HG03064 (cell line): ENCODE results near the gene ZNF625.

Experiments used
- ATAC-seq: cut with Tn5 transposase; IDR thresholded peaks from one replicate; pipeline ENCODE4 v1.9.1; 2021; ENCODE audit warnings: low read depth; ENCODE audit not compliant: unreplicated experiment

Gene ZNF625

GRCh38 chr19:12156223-12157058 lies at the start of gene ZNF625:
Gene ZNF625 (minus strand): TSS chr19:12156734. CDS start chr19:12156558, 176 bp downstream.
- peak; percentile 78 for ATAC-seq

- ATAC-seq: no peak
Observed at GRCh38 chr19:12205296-12205695, 48.8 kb upstream of the ZNF625 start.

DNA sequence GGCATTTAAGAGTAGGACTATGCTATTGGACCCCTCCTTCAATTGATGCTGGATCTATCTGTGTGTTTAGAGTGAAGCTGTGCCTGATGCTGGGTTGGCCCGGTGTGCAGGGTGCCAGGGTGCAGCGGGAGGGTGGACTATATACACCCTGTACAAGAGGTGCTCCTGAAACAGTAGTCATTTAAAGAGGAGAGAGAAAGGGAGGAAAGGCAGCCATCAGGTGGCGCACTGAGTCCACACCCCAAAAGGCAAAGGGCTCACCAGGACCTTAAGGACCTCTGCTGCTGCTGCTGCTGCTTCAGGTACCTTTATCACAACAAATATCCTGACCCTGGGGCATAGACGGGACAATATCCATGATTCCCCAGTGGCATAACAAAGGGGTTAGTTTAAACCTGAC lies 45.7 kb upstream of the ZNF625 start:
- no peak for ATAC-seq

DNA sequence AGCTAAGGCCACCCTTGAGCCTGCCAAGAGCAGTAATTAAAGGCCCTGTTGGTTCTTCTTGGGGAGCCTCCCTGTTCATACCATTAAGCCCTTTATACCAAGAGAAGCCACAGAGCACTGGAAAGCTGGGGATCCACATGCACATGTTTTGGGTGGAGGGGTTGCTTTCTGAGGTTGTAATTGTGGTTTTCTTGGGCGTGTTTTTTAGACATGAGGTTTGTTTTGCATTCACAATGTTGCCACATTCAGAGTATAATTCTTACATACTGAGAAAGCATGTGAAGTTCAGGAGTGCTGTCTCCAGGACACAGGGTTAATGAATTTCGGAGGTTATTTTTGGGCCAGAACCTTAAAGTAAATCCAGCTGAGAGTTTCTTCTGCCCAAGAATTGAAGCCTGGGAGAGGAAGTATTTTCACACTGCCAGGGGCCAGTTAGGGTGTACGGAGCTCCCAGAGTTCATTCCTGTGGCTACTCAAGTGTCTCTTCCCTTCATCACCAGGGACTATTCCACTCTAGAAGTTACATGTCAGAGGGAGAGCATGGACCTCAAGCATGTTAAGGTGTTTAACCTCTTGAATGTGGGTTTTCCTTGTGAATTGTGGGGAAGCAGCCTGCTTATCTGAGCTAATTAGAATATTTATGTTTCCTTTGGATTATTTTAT lies 43.4 kb upstream of the ZNF625 start:
- no peak for ATAC-seq

DNA sequence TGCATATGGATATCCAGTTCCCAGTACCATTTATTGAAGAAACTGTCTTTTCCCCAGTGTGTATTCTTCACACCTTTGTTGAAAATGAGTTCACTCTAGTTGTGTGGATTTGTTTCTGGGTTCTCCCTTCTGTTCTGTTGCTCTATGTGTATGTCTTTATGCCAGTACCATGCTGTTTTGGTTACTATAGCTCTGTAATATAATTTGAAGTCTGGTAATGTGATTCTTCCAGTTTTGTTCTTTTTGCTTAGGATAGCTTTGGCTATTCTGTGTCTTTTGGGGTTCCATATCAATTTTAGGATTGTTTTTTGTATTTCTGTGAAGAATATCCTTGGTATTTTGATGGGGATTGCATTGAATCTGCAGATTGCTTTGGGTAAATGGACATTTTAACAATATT lies 41.6 kb upstream of the ZNF625 start:
- no peak for ATAC-seq

- no peak for ATAC-seq
Observed at GRCh38 chr19:12194827-12195731, 38.5 kb upstream of the ZNF625 start.

- ATAC-seq: no peak
Observed at GRCh38 chr19:12187625-12188024, 31.1 kb upstream of the ZNF625 start.

DNA sequence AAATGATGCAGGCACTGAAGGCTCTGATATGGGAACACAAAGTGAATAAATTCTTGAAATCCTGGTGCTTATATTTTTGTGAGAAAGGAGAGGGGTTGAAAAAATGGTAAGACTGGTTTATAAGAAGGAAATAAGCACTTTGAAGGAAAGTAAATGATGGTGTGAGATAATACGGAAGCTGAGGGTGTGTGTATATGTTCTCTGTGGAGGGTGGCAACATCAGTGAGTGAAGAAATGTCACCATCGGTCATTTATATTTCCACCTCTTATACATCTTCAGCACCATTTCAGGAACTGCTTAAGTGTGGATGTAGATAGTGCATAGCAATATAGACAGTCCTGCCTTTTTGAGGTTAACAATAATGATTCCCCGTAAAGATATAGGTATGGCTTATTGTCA lies 23.8 kb upstream of the ZNF625 start:
- no peak for ATAC-seq

DNA sequence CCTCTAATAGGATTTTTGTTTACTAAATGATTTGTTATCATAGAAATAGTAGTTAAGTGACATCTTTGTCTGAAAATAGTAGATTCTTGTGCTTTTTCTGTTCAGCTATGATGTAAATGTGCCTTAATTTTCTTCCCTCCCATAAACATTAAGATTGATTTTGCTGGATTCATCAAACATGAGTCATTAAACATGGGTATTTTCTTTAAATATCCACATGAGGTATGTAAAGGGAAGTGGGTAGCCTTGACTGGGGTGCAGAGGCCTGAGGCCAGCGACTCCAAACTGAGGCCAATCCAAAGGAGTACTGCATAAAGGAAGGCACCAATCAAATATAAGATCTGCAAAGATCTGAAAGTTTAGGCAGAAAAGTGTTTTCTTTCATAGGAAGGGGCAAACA lies 10.1 kb upstream of the ZNF625 start:
- no peak for ATAC-seq

GRCh38 chr19:12163826-12164225 lies 7.3 kb upstream of the ZNF625 start:
- no peak for ATAC-seq

- ATAC-seq: peak; percentile 73
Observed at GRCh38 chr19:12162882-12163806, 6.6 kb upstream of the ZNF625 start, which contains the start of gene ZNF136. Gene ZNF136 (plus strand): TSS chr19:12163096. CDS start chr19:12163204, 108 bp downstream.

- ATAC-seq: no peak
Observed at GRCh38 chr19:12162513-12162881, 6.0 kb upstream of the ZNF625 start.

- no peak for ATAC-seq
Observed at GRCh38 chr19:12159773-12160414, 3.4 kb upstream of the ZNF625 start.

- no peak for ATAC-seq
Observed at GRCh38 chr19:12155324-12155860, 1.1 kb downstream of the ZNF625 start.

DNA sequence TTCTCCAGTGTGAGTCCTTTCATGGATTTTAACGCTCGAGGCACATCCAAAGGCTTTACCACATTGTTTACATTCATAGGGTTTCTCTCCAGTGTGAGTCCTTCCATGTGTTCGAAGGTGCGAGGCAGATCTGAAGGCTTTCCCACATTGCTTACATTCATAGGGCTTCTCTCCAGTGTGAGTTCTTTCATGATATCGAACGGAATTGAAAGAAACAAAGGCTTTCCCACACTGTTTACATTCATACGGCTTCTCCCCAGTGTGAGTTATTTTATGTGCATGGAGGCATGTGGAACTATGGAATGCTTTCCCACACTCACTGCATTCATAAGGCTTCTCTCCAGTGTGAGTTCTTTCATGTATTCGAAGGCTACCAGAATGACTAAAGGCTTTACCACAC lies 11.2 kb downstream of the ZNF625 start:
- ATAC-seq: no peak

- no peak for ATAC-seq
Observed at GRCh38 chr19:12141405-12141736, 15.2 kb downstream of the ZNF625 start.

DNA sequence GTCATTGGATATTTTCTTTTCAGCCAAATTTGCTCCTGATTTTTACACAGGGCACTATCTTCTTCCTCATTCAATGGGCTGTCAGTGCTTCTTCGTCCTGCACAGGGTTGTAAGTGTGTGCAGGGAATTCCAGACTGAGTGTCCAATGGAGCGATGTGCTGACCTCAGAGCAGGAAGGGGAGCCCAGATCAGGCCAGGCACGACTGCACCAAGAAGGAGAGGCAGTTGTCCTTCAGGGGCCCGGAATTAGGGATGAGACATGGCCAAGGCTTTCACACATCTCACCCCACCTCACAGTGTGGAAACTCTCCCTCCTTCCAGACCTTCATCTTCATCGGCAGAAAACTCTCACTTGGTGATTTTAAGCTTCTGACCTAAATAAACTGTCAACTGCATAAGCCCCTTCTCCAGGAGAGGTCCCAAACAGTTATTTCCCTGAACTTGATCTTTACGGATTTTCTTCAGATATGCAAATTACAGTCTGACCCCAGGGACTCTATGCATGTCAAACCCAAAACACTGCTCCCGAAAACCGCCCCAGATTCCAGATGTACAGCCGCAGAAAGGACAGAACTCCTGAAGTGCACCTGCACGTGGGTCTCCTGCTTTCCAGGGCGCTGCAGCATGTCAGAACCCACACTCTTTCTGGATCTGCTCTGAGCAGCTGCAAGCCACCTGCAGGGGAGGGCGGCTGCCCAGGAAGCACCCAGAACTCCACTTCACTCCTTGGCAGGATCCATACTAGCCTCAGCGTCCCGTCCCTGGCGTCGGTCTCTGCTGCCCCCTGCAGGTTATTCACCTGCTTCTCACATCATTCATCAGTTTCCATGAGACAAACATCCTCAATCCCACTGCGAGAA lies 15.8 kb downstream of the ZNF625 start:
- ATAC-seq: no peak

DNA sequence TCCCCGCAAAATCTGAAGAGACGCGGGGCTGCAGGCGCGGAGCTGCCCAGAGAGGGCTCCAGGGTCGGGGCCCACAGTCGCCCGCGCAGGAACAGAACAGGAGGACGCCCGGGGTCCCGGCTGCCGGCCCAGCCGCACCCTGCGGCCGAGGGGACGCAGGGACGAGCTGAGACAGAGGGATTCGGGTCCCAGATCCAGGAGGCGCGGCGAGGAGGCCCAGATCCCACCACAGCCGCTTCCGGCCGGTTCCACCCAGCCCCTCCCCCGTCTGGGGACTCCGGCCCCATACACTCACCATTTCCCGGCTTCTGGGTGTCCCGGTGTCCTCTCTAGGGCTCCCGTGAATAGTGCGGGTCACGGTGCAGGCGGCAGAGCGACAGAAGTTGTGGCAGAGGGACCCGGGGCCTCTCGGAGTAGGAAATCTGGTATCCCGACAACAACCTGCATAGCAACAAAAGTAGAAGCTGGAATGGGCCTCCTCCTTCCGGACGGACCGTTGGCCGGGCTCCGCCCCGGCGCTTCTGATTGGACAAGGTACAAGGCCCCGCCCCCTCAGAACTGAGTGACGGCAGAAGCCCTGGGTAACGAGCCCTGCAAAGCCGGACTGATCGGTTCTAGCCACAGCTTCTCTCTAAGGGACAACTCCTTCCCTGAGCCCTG lies 16.5 kb downstream of the ZNF625 start, which contains the start of gene ZNF20:
ZNF20 (minus strand) TSS at position 466 of the 660 bp plus-strand sequence; CDS start at position 298, 168 bp downstream.
- peak; percentile 83 for ATAC-seq
